Measurements from ENCODE around the gene PIEZO2. TPM values are rescaled to one million over a fixed set of nuclear protein-coding genes. Genes with fewer than 3 reads are reported as not detected.

PIEZO2 gene
- total and polyA plus RNA-seq, 4 donors: 2.6 to 233 (median 18.8) TPM

- H3K4me3 ChIP-seq: no peak overlapping the region
- no peak for TF ChIP-seq CTCF (IDR thresholded peaks at IDR 0.05; ENCODE audit: control extremely low read depth, extremely low read depth)
- 89 to 94% methylated on average over 3 of the region's 3 CpGs for WGBS, 2 donors
These were observed 13.1 kb upstream of the PIEZO2 start for GRCh38 chr18:11162462-11162861.

GRCh38 chr18:11160313-11160712 lies 10.9 kb upstream of the PIEZO2 start:
- no peaks in the 10 kb centered on the region for H3K36me3 ChIP-seq (ENCODE audit: control insufficient read depth in 4 of 4, insufficient read depth in 4 of 4, low read length in 4 of 4)
- no peak overlapping the region for H3K27ac ChIP-seq (ENCODE audit: low read depth in 1 of 2, low read length in 1 of 2)
- H3K4me3 ChIP-seq: no peak overlapping the region
- ATAC-seq (ENCODE audit: insufficient read depth, low FRiP score) (no peak), DNase-seq (no peak)
- TF ChIP-seq CTCF (IDR thresholded peaks at IDR 0.05; ENCODE audit: control extremely low read depth, extremely low read depth): no peak
- 76 to 92% methylated on average over 2 of the region's 2 CpGs for WGBS, 2 donors
- H3K4me1 ChIP-seq (ENCODE audit: control insufficient read depth in 5 of 5, insufficient read depth in 5 of 5, low read length in 5 of 5): peaks cover 0 to 20% (median 11%) of the 10 kb centered on the region in 5 donors
- no peaks in the 10 kb centered on the region for H3K27me3 ChIP-seq (ENCODE audit: control insufficient read depth in 3 of 3, insufficient read depth in 3 of 3, low read length in 2 of 3)
- no peaks in the 10 kb centered on the region for H3K9me3 ChIP-seq (ENCODE audit: control insufficient read depth in 4 of 4, insufficient read depth in 3 of 4, low read length in 3 of 4)
- no peak overlapping the region for H3K9ac ChIP-seq (ENCODE audit: insufficient read depth in 1 of 2, low read length in 2 of 2)

More at GRCh38 chr18:11162462-11162861, 13.1 kb upstream of the PIEZO2 start:
- no peaks in the 10 kb centered on the region for H3K36me3 ChIP-seq (ENCODE audit: control insufficient read depth in 4 of 4, insufficient read depth in 4 of 4, low read length in 4 of 4)
- no peak overlapping the region for H3K9ac ChIP-seq (ENCODE audit: insufficient read depth in 1 of 2, low read length in 2 of 2)
- DNase-seq (no peak), ATAC-seq (ENCODE audit: insufficient read depth, low FRiP score) (no peak)
- H3K27me3 ChIP-seq (ENCODE audit: control insufficient read depth in 3 of 3, insufficient read depth in 3 of 3, low read length in 2 of 3): no peaks in the 10 kb centered on the region
- H3K9me3 ChIP-seq (ENCODE audit: control insufficient read depth in 4 of 4, insufficient read depth in 3 of 4, low read length in 3 of 4): no peaks in the 10 kb centered on the region
- H3K27ac ChIP-seq (ENCODE audit: low read depth in 1 of 2, low read length in 1 of 2): no peak overlapping the region
- H3K4me1 ChIP-seq (ENCODE audit: control insufficient read depth in 5 of 5, insufficient read depth in 5 of 5, low read length in 5 of 5): peaks cover 0 to 5% (median 3%) of the 10 kb centered on the region in 5 donors

- ATAC-seq (ENCODE audit: insufficient read depth, low FRiP score) (no peak), DNase-seq (no peak)
- no peak for TF ChIP-seq CTCF (IDR thresholded peaks at IDR 0.05; ENCODE audit: control extremely low read depth, extremely low read depth)
- Histone ChIP-seq H3K4me3 (no peak overlapping the region), H3K36me3 (ENCODE audit: control insufficient read depth in 4 of 4, insufficient read depth in 4 of 4, low read length in 4 of 4) (no peaks in the 10 kb centered on the region), H3K27ac (ENCODE audit: low read depth in 1 of 2, low read length in 1 of 2) (no peak overlapping the region), H3K9me3 (ENCODE audit: control insufficient read depth in 4 of 4, insufficient read depth in 3 of 4, low read length in 3 of 4) (no peaks in the 10 kb centered on the region), H3K9ac (ENCODE audit: insufficient read depth in 1 of 2, low read length in 2 of 2) (no peak overlapping the region), H3K4me1 (ENCODE audit: control insufficient read depth in 5 of 5, insufficient read depth in 5 of 5, low read length in 5 of 5) (peaks cover 0 to 25% (median 12%) of the 10 kb centered on the region in 5 donors), H3K27me3 (ENCODE audit: control insufficient read depth in 3 of 3, insufficient read depth in 3 of 3, low read length in 2 of 3) (no peaks in the 10 kb centered on the region)
- WGBS, 2 donors: 77 to 84% methylated on average over 4 of the region's 4 CpGs
These were observed 10.5 kb upstream of the PIEZO2 start for GRCh38 chr18:11159844-11160243.

- ATAC-seq (ENCODE audit: insufficient read depth, low FRiP score): no peak
These were observed 7.6 kb upstream of the PIEZO2 start for GRCh38 chr18:11156978-11157377.

More at GRCh38 chr18:11156978-11157377, 7.6 kb upstream of the PIEZO2 start:
- H3K27me3 ChIP-seq (ENCODE audit: control insufficient read depth in 3 of 3, insufficient read depth in 3 of 3, low read length in 2 of 3): no peaks in the 10 kb centered on the region
- DNase-seq: peak in 1 of 3 donors; percentile 61
- H3K36me3 ChIP-seq (ENCODE audit: control insufficient read depth in 4 of 4, insufficient read depth in 4 of 4, low read length in 4 of 4): no peaks in the 10 kb centered on the region
- H3K4me3 ChIP-seq: no peak overlapping the region
- WGBS, 2 donors: 81 to 97% methylated on average over 1 of the region's 1 CpG
- H3K4me1 ChIP-seq (ENCODE audit: control insufficient read depth in 5 of 5, insufficient read depth in 5 of 5, low read length in 5 of 5): peaks cover 0 to 36% (median 12%) of the 10 kb centered on the region in 5 donors
- H3K9ac ChIP-seq (ENCODE audit: insufficient read depth in 1 of 2, low read length in 2 of 2): no peak overlapping the region
- no peak for TF ChIP-seq CTCF (IDR thresholded peaks at IDR 0.05; ENCODE audit: control extremely low read depth, extremely low read depth)
- no peaks in the 10 kb centered on the region for H3K9me3 ChIP-seq (ENCODE audit: control insufficient read depth in 4 of 4, insufficient read depth in 3 of 4, low read length in 3 of 4)
- no peak overlapping the region for H3K27ac ChIP-seq (ENCODE audit: low read depth in 1 of 2, low read length in 1 of 2)
